ENCODE data around the gene DLST.

DLST gene

GRCh38 chr14:74881431-74882102, at the start of gene DLST:
DLST (plus strand) TSS chr14:74881916; CDS start chr14:74881954, 38 bp downstream.
- DNase-seq: peak; percentile 69 to 78

GRCh38 chr14:74832849-74833248, 48.9 kb upstream of the DLST start:
- DNase-seq: no peak

- DNase-seq: no peak
These were observed 46.9 kb upstream of the DLST start for GRCh38 chr14:74834692-74835392.

- DNase-seq: no peak
These were observed 46.0 kb upstream of the DLST start for GRCh38 chr14:74835645-74836250.

- no peak for DNase-seq
These were observed 45.3 kb upstream of the DLST start for GRCh38 chr14:74836251-74836960.

GRCh38 chr14:74838166-74838565, 43.5 kb upstream of the DLST start:
- no peak for DNase-seq

- DNase-seq: no peak
These were observed 41.1 kb upstream of the DLST start for GRCh38 chr14:74840603-74841030.

GRCh38 chr14:74841230-74842207, 40.2 kb upstream of the DLST start:
- DNase-seq: no peak

GRCh38 chr14:74843653-74844052, 38.1 kb upstream of the DLST start:
- no peak for DNase-seq

GRCh38 chr14:74846168-74846567, 35.5 kb upstream of the DLST start:
- DNase-seq: no peak

- DNase-seq: no peak
These were observed 34.6 kb upstream of the DLST start for GRCh38 chr14:74846968-74847665.

- no peak for DNase-seq
These were observed 32.9 kb upstream of the DLST start for GRCh38 chr14:74848768-74849167.

- no peak for DNase-seq
These were observed 28.7 kb upstream of the DLST start for GRCh38 chr14:74852922-74853530.

GRCh38 chr14:74853581-74853980, 28.1 kb upstream of the DLST start:
- no peak for DNase-seq

GRCh38 chr14:74855021-74855420, 26.7 kb upstream of the DLST start:
- no peak for DNase-seq

GRCh38 chr14:74855945-74856344, 25.8 kb upstream of the DLST start:
- DNase-seq: no peak

GRCh38 chr14:74856366-74856765, 25.4 kb upstream of the DLST start:
- DNase-seq: no peak

GRCh38 chr14:74858022-74858421, 23.7 kb upstream of the DLST start:
- DNase-seq: no peak

- no peak for DNase-seq
These were observed 21.8 kb upstream of the DLST start for GRCh38 chr14:74859757-74860552.
